Esophagus squamous epithelium (tissue), 5 donors: Measurements from ENCODE around the gene COL9A1. TPM values are rescaled to one million over a fixed set of nuclear protein-coding genes. Genes with fewer than 3 reads are reported as not detected.

ENCODE experiments used
- DNase-seq: peaks from one replicate; lab custom pipeline; 2025; lab: John Stamatoyannopoulos, UW
- H3K27ac ChIP-seq, 4 donors: fragments of 200-600 bp; sonication (generic); one replicate each; pipeline ENCODE4 v1.5.1; 2016 to 2019; ENCODE audit warnings: mild to moderate bottlenecking in 1 of 4
- H3K27me3 ChIP-seq, 4 donors: fragments of 200-600 bp; sonication (generic); 1 replicate in 3 of 4; 2 replicates in 1 of 4; pipeline versions ENCODE4 v1.5.1 to v1.6.0; 2017 to 2021; ENCODE audit warnings: antibody characterized with exemption in 1 of 4
- H3K36me3 ChIP-seq, 3 donors: fragments of 200-600 bp; sonication (generic); one replicate each; pipeline ENCODE4 v1.5.1; 2016 to 2019
- H3K4me1 ChIP-seq, 3 donors: fragments of 200-600 bp; sonication (generic); one replicate each; pipeline ENCODE4 v1.5.1; 2017 to 2019
- H3K4me3 ChIP-seq, 4 donors: fragments of 200-600 bp; sonication (generic); 1 replicate in 3 of 4; 2 replicates in 1 of 4; pipeline ENCODE4 v1.5.1; 2016 to 2019; ENCODE audit warnings: mild to moderate bottlenecking in 2 of 4, moderate library complexity in 1 of 4
- H3K9me3 ChIP-seq, 3 donors: fragments of 200-600 bp; sonication (generic); one replicate each; pipeline ENCODE4 v1.5.1; 2016 to 2019
- POLR2A ChIP-seq, 4 donors: fragments of 450-650 bp; IDR thresholded peaks; one replicate each; pipeline ENCODE4 v1.6.1; 2017; ENCODE audit warnings: antibody characterized with exemption in 4 of 4, mild to moderate bottlenecking in 4 of 4, moderate library complexity in 3 of 4
- WGBS, 2 donors: methylation state at CpG; one replicate each; pipeline ENCODE4 v1.1.5; 2018; 5-methylcytosine and 5-hydroxymethylcytosine counted together
- intact Hi-C: fragments of 100-400 bp; cut with DNase I; formaldehyde crosslinking; loops from one replicate; pipeline ENCODE4 v1.15.0; 2022
- total RNA-seq, 4 donors: library from RNA; depleted of rRNA; stranded (reverse); fragments of >200 nt; gene quantifications; one replicate each; pipeline ENCODE4 v1.1.0, GENCODE V29; 2016
- TF ChIP-seq, protein P1 (sequence below), 6 experiments: fragments of 450-650 bp in 4 of 6; fragments of 200-600 bp in 2 of 6; sonication (generic) in 2 of 6; IDR thresholded peaks; one replicate each; pipeline ENCODE4 v1.5.1; 2016 to 2019; ENCODE audit warnings: antibody characterized with exemption in 6 of 6, mild to moderate bottlenecking in 4 of 6, moderate library complexity in 4 of 6
- donor health status: DM: yes; HTN: yes; CAD: no.

COL9A1 gene
- total RNA-seq, 4 donors from 2014 or later: 0.57 TPM; not detected in 3

DNA sequence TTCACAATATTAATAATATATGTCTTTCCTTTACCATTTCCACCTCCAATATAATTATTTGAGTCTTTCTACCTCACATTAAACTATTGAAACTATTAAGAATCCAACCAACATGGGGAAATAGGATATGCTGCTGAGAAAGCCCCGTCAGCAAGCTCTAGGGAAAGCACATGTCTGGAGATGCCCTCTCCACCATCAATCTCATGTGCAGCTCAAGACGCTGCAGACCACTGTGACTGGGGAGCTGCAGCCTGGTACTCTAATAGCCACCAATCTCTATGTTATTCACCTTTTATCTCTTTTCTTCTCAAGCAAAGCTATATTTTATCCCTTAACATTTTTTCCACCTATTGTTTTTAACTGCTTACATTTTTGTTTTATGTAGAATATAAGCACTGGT, 50.3 kb downstream of the COL9A1 start:
- intact Hi-C loops: no loop called here
- Histone ChIP-seq H3K36me3 (no peaks in the 10 kb centered on the region), H3K4me1 (no peaks in the 10 kb centered on the region), H3K27me3 (no peaks in the 10 kb centered on the region), H3K27ac (no peak overlapping the region), H3K9me3 (no peaks in the 10 kb centered on the region), H3K4me3 (no peak overlapping the region)
- 77 to 87% methylated on average over 2 of the region's 2 CpGs for WGBS, 2 donors
- TF ChIP-seq POLR2A (IDR thresholded peaks at IDR 0.05): no peak
- TF ChIP-seq, protein P1, sequence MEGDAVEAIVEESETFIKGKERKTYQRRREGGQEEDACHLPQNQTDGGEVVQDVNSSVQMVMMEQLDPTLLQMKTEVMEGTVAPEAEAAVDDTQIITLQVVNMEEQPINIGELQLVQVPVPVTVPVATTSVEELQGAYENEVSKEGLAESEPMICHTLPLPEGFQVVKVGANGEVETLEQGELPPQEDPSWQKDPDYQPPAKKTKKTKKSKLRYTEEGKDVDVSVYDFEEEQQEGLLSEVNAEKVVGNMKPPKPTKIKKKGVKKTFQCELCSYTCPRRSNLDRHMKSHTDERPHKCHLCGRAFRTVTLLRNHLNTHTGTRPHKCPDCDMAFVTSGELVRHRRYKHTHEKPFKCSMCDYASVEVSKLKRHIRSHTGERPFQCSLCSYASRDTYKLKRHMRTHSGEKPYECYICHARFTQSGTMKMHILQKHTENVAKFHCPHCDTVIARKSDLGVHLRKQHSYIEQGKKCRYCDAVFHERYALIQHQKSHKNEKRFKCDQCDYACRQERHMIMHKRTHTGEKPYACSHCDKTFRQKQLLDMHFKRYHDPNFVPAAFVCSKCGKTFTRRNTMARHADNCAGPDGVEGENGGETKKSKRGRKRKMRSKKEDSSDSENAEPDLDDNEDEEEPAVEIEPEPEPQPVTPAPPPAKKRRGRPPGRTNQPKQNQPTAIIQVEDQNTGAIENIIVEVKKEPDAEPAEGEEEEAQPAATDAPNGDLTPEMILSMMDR (IDR thresholded peaks at IDR 0.05): no peak
- no peak for DNase-seq

DNA sequence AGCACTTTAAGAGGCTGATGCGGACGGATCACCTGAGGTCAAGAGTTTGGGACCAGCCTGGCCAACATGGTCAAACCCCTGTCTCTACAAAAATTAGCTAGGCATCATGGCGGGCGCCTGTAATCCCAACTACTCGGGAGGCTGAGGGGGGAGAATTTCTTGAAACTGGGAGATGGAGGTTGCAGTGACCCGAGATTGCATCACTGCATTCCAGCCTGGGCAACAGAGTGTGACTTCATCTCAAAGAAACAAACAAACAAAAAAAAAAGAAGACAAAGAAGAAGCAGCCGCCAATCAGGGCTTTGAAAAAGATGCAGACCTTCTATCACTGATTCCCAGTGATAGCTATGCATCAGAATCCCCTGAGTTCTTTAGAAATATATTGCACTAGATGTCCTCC, 56.8 kb downstream of the COL9A1 start:
- Histone ChIP-seq H3K27ac (no peak overlapping the region), H3K27me3 (no peaks in the 10 kb centered on the region), H3K9me3 (no peaks in the 10 kb centered on the region), H3K4me3 (no peak overlapping the region), H3K36me3 (no peaks in the 10 kb centered on the region), H3K4me1 (peaks cover 0 to under 1% (median 0%) of the 10 kb centered on the region in 3 donors)
- intact Hi-C loops: no loop called here
- DNase-seq: no peak
- no peak for TF ChIP-seq POLR2A (IDR thresholded peaks at IDR 0.05)
- TF ChIP-seq, protein P1 (IDR thresholded peaks at IDR 0.05): no peak
- 82 to 90% methylated on average over 7 of the region's 7 CpGs for WGBS, 2 donors

DNA sequence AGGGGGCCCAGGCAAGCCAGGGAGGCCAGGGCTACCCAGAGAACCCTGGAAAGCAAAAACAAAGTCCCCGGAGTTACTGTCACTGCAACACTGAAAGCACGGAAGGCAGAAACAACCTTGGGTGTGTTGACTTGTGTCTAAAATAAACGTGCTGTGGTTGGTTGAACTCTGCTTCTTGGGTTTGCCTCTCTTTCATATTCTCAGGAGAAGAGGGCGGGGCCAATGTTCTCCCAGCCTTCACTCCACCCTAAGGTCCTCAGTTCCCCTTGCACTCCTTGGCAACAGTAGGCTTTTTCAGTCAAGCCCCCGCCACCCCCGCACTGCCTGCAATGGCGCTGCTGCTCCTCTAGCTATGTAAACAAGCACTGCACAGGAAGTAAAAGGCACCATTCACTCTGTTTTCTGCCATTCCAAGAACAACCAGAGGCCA, 60.9 kb downstream of the COL9A1 start:
- DNase-seq: no peak
- TF ChIP-seq, protein P1 (IDR thresholded peaks at IDR 0.05): no peak
- no peak for TF ChIP-seq POLR2A (IDR thresholded peaks at IDR 0.05)
- Histone ChIP-seq H3K4me3 (no peak overlapping the region), H3K27ac (no peak overlapping the region), H3K27me3 (no peaks in the 10 kb centered on the region), H3K4me1 (peaks cover 0 to 6% (median 0%) of the 10 kb centered on the region in 3 donors), H3K9me3 (no peaks in the 10 kb centered on the region), H3K36me3 (no peaks in the 10 kb centered on the region)
- intact Hi-C loops: no loop called here
- WGBS, 2 donors: 45 to 62% methylated on average over 3 to 5 of the region's 7 CpGs

DNA sequence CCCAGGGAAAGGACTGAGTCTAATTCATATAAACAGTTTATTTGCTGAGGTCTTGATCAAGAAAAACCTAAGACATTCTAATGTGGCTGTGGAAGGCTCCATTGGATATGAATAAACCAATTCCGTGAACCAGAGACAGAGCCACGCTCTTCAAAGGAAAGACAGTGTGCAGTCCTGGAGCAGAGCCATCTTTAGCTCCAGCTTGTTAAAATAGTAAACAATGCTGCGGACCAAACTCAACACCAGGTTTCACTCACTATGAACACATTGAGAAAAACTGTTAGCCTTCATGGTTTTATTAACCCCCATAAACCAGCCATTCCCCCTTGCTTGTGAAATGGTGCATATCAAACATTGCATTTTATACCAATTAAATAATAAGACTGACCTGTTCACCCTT, 61.9 kb downstream of the COL9A1 start:
- no peak for DNase-seq
- Histone ChIP-seq H3K27ac (no peak overlapping the region), H3K4me3 (no peak overlapping the region), H3K36me3 (no peaks in the 10 kb centered on the region), H3K4me1 (peaks cover 0 to 6% (median 0%) of the 10 kb centered on the region in 3 donors), H3K9me3 (no peaks in the 10 kb centered on the region), H3K27me3 (no peaks in the 10 kb centered on the region)
- TF ChIP-seq POLR2A (IDR thresholded peaks at IDR 0.05): no peak
- TF ChIP-seq, protein P1 (IDR thresholded peaks at IDR 0.05): no peak
- 34 to 43% methylated on average over 3 of the region's 3 CpGs for WGBS, 2 donors
- intact Hi-C loops: no loop called here

DNA sequence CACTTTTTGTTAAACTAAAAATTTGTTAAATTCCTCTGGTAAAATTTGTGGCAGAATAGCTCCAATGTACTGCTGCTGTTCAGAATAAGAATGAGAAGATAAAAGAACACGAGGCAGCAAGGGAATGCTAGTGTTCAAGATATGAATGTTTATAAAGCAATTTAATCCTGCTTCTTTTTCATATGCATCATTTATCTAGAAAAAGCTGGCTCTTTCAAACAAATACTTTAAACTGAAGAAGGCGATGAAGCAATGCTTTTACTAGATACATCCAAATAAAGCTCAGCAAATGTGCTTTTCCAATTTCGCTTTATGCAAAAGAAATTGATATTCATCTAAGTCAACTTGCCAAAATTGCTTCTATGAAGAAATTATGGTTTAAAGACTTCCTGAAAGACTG, 66.5 kb downstream of the COL9A1 start:
- Histone ChIP-seq H3K36me3 (no peaks in the 10 kb centered on the region), H3K4me1 (peaks cover 0 to 6% (median 0%) of the 10 kb centered on the region in 3 donors), H3K4me3 (no peak overlapping the region), H3K27ac (no peak overlapping the region), H3K27me3 (no peaks in the 10 kb centered on the region), H3K9me3 (no peaks in the 10 kb centered on the region)
- intact Hi-C loops: no loop called here
- 36 to 60% methylated on average over 3 of the region's 3 CpGs for whole genome bisulfite sequencing, 2 donors
- DNase-seq: no peak
- TF ChIP-seq, protein P1 (IDR thresholded peaks at IDR 0.05): no peak
- no peak for TF ChIP-seq POLR2A (IDR thresholded peaks at IDR 0.05)
